Osteoblast (primary cell): ENCODE results near the gene ITSN1. TPM values are rescaled to one million over a fixed set of nuclear protein-coding genes. Genes with fewer than 3 reads are reported as not detected.

Experiments
- DNase-seq: peaks from one replicate; pipeline ENCODE4 v3.0.0; 2011; ENCODE audit warnings: low spot score, mixed read lengths; ENCODE audit not compliant: insufficient read length; ENCODE audit errors: missing footprints
- H2AFZ ChIP-seq: 2 replicates; pipeline ENCODE4 v1.6.0; 2011; ENCODE audit warnings: mild to moderate bottlenecking, low read length
- H3K27ac ChIP-seq: 2 replicates; pipeline ENCODE4 v1.5.1; 2011; ENCODE audit warnings: mild to moderate bottlenecking, low read depth, low read length, moderate library complexity
- H3K27me3 ChIP-seq: 2 replicates; pipeline ENCODE4 v1.6.0; 2012; ENCODE audit warnings: mild to moderate bottlenecking, control low read depth, inconsistent platforms, low read length, moderate library complexity; ENCODE audit not compliant: insufficient read depth
- H3K36me3 ChIP-seq: 2 replicates; pipeline ENCODE4 v1.5.1; 2011; ENCODE audit warnings: mild to moderate bottlenecking, low read length, control low read depth, moderate library complexity; ENCODE audit not compliant: insufficient read depth
- H3K4me1 ChIP-seq: 2 replicates; pipeline ENCODE4 v1.5.1; 2011; ENCODE audit warnings: mild to moderate bottlenecking, low read length, control low read depth, moderate library complexity; ENCODE audit not compliant: insufficient read depth
- H3K4me2 ChIP-seq: 2 replicates; pipeline ENCODE4 v1.6.0; 2011; ENCODE audit warnings: mild to moderate bottlenecking, low read length; ENCODE audit not compliant: insufficient read depth
- H3K4me3 ChIP-seq: fragments of 200-600 bp; sonication (generic); 3 replicates; pipeline ENCODE4 v1.5.1; 2012; ENCODE audit warnings: mild to moderate bottlenecking, low read length, inconsistent platforms; ENCODE audit not compliant: insufficient read depth
- H3K79me2 ChIP-seq: 2 replicates; pipeline ENCODE4 v1.6.0; 2012; ENCODE audit warnings: mild to moderate bottlenecking, low read length, control low read depth, inconsistent platforms; ENCODE audit not compliant: insufficient read depth
- H3K9me3 ChIP-seq: 2 replicates; pipeline ENCODE4 v1.5.1; 2011; ENCODE audit warnings: low read depth, low read length, control low read depth
- H4K20me1 ChIP-seq: 2 replicates; pipeline ENCODE4 v1.6.0; 2012; ENCODE audit warnings: mild to moderate bottlenecking, low read length, control low read depth; ENCODE audit not compliant: insufficient read depth
- CTCF ChIP-seq: IDR thresholded peaks from 2 replicates; pipeline ENCODE4 v1.5.1; 2011; ENCODE audit warnings: mild to moderate bottlenecking, low read depth, low read length, moderate library complexity; ENCODE audit errors: extremely low read depth
- total RNA-seq: library from RNA; depleted of rRNA; stranded (reverse); fragments of >200 nt; gene quantifications from 2 replicates; pipeline ENCODE4 v1.2.3, GENCODE V29; 2012

The ITSN1 gene
- total RNA-seq, 1 donor = 42.7 TPM

GRCh38 chr21:33770542-33770941 is 128.2 kb downstream of the ITSN1 start:
- H3K9me3 ChIP-seq = no peaks in the 10 kb centered on the region
- H2AFZ ChIP-seq = no peak overlapping the region
- H3K27me3 ChIP-seq = no peaks in the 10 kb centered on the region
- H3K4me3 ChIP-seq = no peak overlapping the region
- H3K4me1 ChIP-seq = peaks cover 7% of the 10 kb centered on the region
- no peak overlapping the region for H3K27ac ChIP-seq
- H4K20me1 ChIP-seq = no peaks in the 10 kb centered on the region
- H3K79me2 ChIP-seq = no peaks in the 10 kb centered on the region
- H3K4me2 ChIP-seq = no peak overlapping the region
- no peak for TF ChIP-seq CTCF
- no peak for DNase-seq
- peaks cover 39% of the 10 kb centered on the region for H3K36me3 ChIP-seq

GRCh38 chr21:33771976-33772375 is 129.7 kb downstream of the ITSN1 start:
- no peak for TF ChIP-seq CTCF
- Histone ChIP-seq H3K36me3 (peaks cover 37% of the 10 kb centered on the region), H4K20me1 (no peaks in the 10 kb centered on the region), H3K4me1 (peaks cover 7% of the 10 kb centered on the region), H3K4me3 (no peak overlapping the region), H3K27ac (no peak overlapping the region), H3K79me2 (no peaks in the 10 kb centered on the region), H3K9me3 (no peaks in the 10 kb centered on the region), H3K4me2 (no peak overlapping the region), H2AFZ (no peak overlapping the region), H3K27me3 (no peaks in the 10 kb centered on the region)
- DNase-seq = no peak

- Histone ChIP-seq H3K9me3 (no peaks in the 10 kb centered on the region), H3K79me2 (peaks cover 2% of the 10 kb centered on the region), H3K36me3 (peaks cover 37% of the 10 kb centered on the region), H2AFZ (no peak overlapping the region), H3K4me3 (no peak overlapping the region), H3K4me2 (no peak overlapping the region), H3K27me3 (no peaks in the 10 kb centered on the region), H4K20me1 (no peaks in the 10 kb centered on the region), H3K27ac (no peak overlapping the region), H3K4me1 (no peaks in the 10 kb centered on the region)
- no peak for TF ChIP-seq CTCF
- DNase-seq = no peak
Measured at GRCh38 chr21:33774551-33774950, 132.2 kb downstream of the ITSN1 start.

GRCh38 chr21:33775100-33775828 is 133.0 kb downstream of the ITSN1 start:
- H3K4me2 ChIP-seq = no peak overlapping the region
- no peak for TF ChIP-seq CTCF
- no peak overlapping the region for H3K4me3 ChIP-seq
- H3K9me3 ChIP-seq = no peaks in the 10 kb centered on the region
- H3K4me1 ChIP-seq = no peaks in the 10 kb centered on the region
- no peaks in the 10 kb centered on the region for H3K27me3 ChIP-seq
- peaks cover 2% of the 10 kb centered on the region for H3K79me2 ChIP-seq
- no peaks in the 10 kb centered on the region for H4K20me1 ChIP-seq
- H3K36me3 ChIP-seq = peaks cover 37% of the 10 kb centered on the region
- no peak overlapping the region for H3K27ac ChIP-seq
- H2AFZ ChIP-seq = no peak overlapping the region
- DNase-seq = no peak
